Measurements from ENCODE around the gene ACKR2. TPM values are rescaled to one million over a fixed set of nuclear protein-coding genes. Genes with fewer than 3 reads are reported as not detected.

Gene ACKR2
- total and polyA plus RNA-seq, 2 experiments from 2014 or later, result 0.35 TPM; not detected in 1

- H3K79me2 ChIP-seq (replicated peaks; ENCODE audit: insufficient read depth), result no peaks in the 10 kb centered on the region
- Mint-ChIP-seq H3K4me3 (no peak overlapping the region), H3K27me3 (ENCODE audit: insufficient read depth, low read depth, poor library complexity) (peaks cover 3% of the 10 kb centered on the region), H3K27ac (no peak overlapping the region), H3K9me3 (peaks cover 4% of the 10 kb centered on the region; the same call in 2 of the 3 replicates), H3K4me1 (peaks cover 13% of the 10 kb centered on the region), H3K36me3 (ENCODE audit: low read depth) (no peaks in the 10 kb centered on the region)
- TF ChIP-seq CTCF (conservative IDR thresholded peaks at IDR 0.05; ENCODE audit: low read depth in 2 of 2) (peak; percentile 31 to 39; a peak in 2 of 4 replicates), ZNF462 (CRISPR knock-in tag; IDR thresholded peaks at IDR 0.05) (no peak), STAT1 (IDR thresholded peaks at IDR 0.05; ENCODE audit: unreplicated experiment) (no peak)
- no peak overlapping the region for H3K27ac ChIP-seq (ENCODE audit: low read depth)
- H3K4me1 ChIP-seq (ENCODE audit: insufficient read depth), result peaks cover 12% of the 10 kb centered on the region
- peak; percentile 27 for DNase-seq (ENCODE audit: low spot score)
- H3K36me3 ChIP-seq (ENCODE audit: insufficient read depth), result no peaks in the 10 kb centered on the region
- no peak for ATAC-seq
- H4K20me1 ChIP-seq (replicated peaks; ENCODE audit: insufficient read depth), result no peaks in the 10 kb centered on the region
- peaks cover 33% of the 10 kb centered on the region for H3K9me2 ChIP-seq (ENCODE audit: insufficient read depth)
- H3K4me3 ChIP-seq, result no peak overlapping the region
- no peaks in the 10 kb centered on the region for H3K27me3 ChIP-seq (ENCODE audit: insufficient read depth)
- H3K4me2 ChIP-seq, result no peak overlapping the region
- H2AFZ ChIP-seq, result no peak overlapping the region
- H3F3A ChIP-seq (replicated peaks; ENCODE audit: low read depth), result no peaks in the 10 kb centered on the region
Observed at GRCh38 chr3:42898896-42899675, 89.8 kb downstream of the ACKR2 start.

Data from GM23338 (cell line).